ENCODE measurements around the gene ITIH3. TPM values are rescaled to one million over a fixed set of nuclear protein-coding genes. Genes with fewer than 3 reads are reported as not detected.

Gene ITIH3
- total and polyA plus RNA-seq, 4 donors = 507 to 1,326 (median 909) TPM

- H3K27ac ChIP-seq (ENCODE audit: low read depth in 1 of 2, low read length in 2 of 2) = peak overlapping the region in 1 of 2 donors; percentile 26
- WGBS = 88% methylated on average over 12 of the region's 12 CpGs
- no peak overlapping the region for H3K9ac ChIP-seq (ENCODE audit: low read depth in 1 of 2, low read length in 2 of 2)
- TF ChIP-seq NR2F2 (IDR thresholded peaks at IDR 0.05) = no peak
- no peak for TF ChIP-seq GABPA (IDR thresholded peaks at IDR 0.05 in 1 of 2, conservative IDR thresholded peaks at IDR 0.05 in 1 of 2)
- TF ChIP-seq YY1 (IDR thresholded peaks at IDR 0.05) = no peak
- no peak for TF ChIP-seq HNF4G (IDR thresholded peaks at IDR 0.05)
- no peak for TF ChIP-seq FOXA1 (IDR thresholded peaks at IDR 0.05)
- DNase-seq (ENCODE audit: low spot score) = peak; percentile 31
- H3K9me3 ChIP-seq (ENCODE audit: control insufficient read depth in 4 of 4, low read length in 3 of 4) = no peaks in the 10 kb centered on the region
- peaks cover 17 to 86% (median 76%) of the 10 kb centered on the region in 4 donors for H3K4me1 ChIP-seq (ENCODE audit: control insufficient read depth in 4 of 4, insufficient read depth in 4 of 4, low read length in 3 of 4)
- H3K4me3 ChIP-seq (ENCODE audit: low read depth in 1 of 3, low read length in 3 of 3) = no peak overlapping the region
- H3K36me3 ChIP-seq (ENCODE audit: control insufficient read depth in 4 of 4, insufficient read depth in 3 of 4, low read depth in 1 of 4, low read length in 3 of 4) = peaks cover 11 to 46% (median 27%) of the 10 kb centered on the region in 4 donors
- H3K27me3 ChIP-seq (ENCODE audit: control insufficient read depth in 4 of 4, insufficient read depth in 4 of 4, low read length in 3 of 4) = no peaks in the 10 kb centered on the region
Observed at GRCh38 chr3:52782412-52783210, 12.0 kb upstream of the ITIH3 start.

DNA sequence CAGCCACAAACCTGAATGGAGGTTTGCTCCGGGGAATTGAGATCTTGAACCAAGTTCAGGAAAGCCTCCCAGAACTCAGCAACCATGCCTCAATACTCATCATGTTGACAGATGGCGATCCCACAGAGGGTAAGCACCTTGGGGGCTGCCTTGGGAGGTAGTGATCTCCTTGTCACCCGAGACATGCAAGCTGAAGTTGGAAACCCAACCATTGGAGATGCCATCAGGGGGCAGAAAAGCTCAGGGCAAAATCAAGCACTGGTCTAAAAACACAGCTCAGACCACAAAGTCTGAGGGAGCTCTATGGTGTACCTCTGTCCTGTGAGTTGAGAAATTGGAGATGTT lies 11.4 kb upstream of the ITIH3 start:
- Histone ChIP-seq H3K27me3 (ENCODE audit: control insufficient read depth in 4 of 4, insufficient read depth in 4 of 4, low read length in 3 of 4) (no peaks in the 10 kb centered on the region), H3K36me3 (ENCODE audit: control insufficient read depth in 4 of 4, insufficient read depth in 3 of 4, low read depth in 1 of 4, low read length in 3 of 4) (peaks cover 11 to 49% (median 33%) of the 10 kb centered on the region in 4 donors), H3K9ac (ENCODE audit: low read depth in 1 of 2, low read length in 2 of 2) (no peak overlapping the region), H3K4me1 (ENCODE audit: control insufficient read depth in 4 of 4, insufficient read depth in 4 of 4, low read length in 3 of 4) (peaks cover 17 to 92% (median 81%) of the 10 kb centered on the region in 4 donors), H3K27ac (ENCODE audit: low read depth in 1 of 2, low read length in 2 of 2) (peak overlapping the region in 1 of 2 donors; percentile 5), H3K9me3 (ENCODE audit: control insufficient read depth in 4 of 4, low read length in 3 of 4) (no peaks in the 10 kb centered on the region), H3K4me3 (ENCODE audit: low read depth in 1 of 3, low read length in 3 of 3) (no peak overlapping the region)
- DNase-seq (ENCODE audit: low spot score) = no peak
- TF ChIP-seq RAD21 (IDR thresholded peaks at IDR 0.05) = peak; percentile 18 to 23
- TF ChIP-seq, protein P1, sequence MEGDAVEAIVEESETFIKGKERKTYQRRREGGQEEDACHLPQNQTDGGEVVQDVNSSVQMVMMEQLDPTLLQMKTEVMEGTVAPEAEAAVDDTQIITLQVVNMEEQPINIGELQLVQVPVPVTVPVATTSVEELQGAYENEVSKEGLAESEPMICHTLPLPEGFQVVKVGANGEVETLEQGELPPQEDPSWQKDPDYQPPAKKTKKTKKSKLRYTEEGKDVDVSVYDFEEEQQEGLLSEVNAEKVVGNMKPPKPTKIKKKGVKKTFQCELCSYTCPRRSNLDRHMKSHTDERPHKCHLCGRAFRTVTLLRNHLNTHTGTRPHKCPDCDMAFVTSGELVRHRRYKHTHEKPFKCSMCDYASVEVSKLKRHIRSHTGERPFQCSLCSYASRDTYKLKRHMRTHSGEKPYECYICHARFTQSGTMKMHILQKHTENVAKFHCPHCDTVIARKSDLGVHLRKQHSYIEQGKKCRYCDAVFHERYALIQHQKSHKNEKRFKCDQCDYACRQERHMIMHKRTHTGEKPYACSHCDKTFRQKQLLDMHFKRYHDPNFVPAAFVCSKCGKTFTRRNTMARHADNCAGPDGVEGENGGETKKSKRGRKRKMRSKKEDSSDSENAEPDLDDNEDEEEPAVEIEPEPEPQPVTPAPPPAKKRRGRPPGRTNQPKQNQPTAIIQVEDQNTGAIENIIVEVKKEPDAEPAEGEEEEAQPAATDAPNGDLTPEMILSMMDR (IDR thresholded peaks at IDR 0.05; ENCODE audit: low read depth, low read length, missing input control) = no peak
- WGBS = 92% methylated on average over 3 of the region's 3 CpGs

GRCh38 chr3:52784021-52784621 lies 10.5 kb upstream of the ITIH3 start:
- DNase-seq (ENCODE audit: low spot score) = peak; percentile 32
- TF ChIP-seq RXRA (IDR thresholded peaks at IDR 0.05) (no peak), GABPA (IDR thresholded peaks at IDR 0.05 in 1 of 2, conservative IDR thresholded peaks at IDR 0.05 in 1 of 2) (no peak), NR2F2 (IDR thresholded peaks at IDR 0.05) (no peak), YY1 (IDR thresholded peaks at IDR 0.05) (no peak), FOXA1 (IDR thresholded peaks at IDR 0.05) (no peak), EGR1 (IDR thresholded peaks at IDR 0.05; ENCODE audit: low read depth in 2 of 2) (no peak), SP1 (IDR thresholded peaks at IDR 0.05) (no peak), JUND (IDR thresholded peaks at IDR 0.05) (no peak), ZBTB33 (IDR thresholded peaks at IDR 0.05) (no peak), TAF1 (conservative IDR thresholded peaks at IDR 0.05) (no peak), FOXA2 (IDR thresholded peaks at IDR 0.05) (no peak)
- TF ChIP-seq, protein P2, sequence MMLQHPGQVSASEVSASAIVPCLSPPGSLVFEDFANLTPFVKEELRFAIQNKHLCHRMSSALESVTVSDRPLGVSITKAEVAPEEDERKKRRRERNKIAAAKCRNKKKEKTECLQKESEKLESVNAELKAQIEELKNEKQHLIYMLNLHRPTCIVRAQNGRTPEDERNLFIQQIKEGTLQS (IDR thresholded peaks at IDR 0.05) = no peak
- TF ChIP-seq, protein P3, sequence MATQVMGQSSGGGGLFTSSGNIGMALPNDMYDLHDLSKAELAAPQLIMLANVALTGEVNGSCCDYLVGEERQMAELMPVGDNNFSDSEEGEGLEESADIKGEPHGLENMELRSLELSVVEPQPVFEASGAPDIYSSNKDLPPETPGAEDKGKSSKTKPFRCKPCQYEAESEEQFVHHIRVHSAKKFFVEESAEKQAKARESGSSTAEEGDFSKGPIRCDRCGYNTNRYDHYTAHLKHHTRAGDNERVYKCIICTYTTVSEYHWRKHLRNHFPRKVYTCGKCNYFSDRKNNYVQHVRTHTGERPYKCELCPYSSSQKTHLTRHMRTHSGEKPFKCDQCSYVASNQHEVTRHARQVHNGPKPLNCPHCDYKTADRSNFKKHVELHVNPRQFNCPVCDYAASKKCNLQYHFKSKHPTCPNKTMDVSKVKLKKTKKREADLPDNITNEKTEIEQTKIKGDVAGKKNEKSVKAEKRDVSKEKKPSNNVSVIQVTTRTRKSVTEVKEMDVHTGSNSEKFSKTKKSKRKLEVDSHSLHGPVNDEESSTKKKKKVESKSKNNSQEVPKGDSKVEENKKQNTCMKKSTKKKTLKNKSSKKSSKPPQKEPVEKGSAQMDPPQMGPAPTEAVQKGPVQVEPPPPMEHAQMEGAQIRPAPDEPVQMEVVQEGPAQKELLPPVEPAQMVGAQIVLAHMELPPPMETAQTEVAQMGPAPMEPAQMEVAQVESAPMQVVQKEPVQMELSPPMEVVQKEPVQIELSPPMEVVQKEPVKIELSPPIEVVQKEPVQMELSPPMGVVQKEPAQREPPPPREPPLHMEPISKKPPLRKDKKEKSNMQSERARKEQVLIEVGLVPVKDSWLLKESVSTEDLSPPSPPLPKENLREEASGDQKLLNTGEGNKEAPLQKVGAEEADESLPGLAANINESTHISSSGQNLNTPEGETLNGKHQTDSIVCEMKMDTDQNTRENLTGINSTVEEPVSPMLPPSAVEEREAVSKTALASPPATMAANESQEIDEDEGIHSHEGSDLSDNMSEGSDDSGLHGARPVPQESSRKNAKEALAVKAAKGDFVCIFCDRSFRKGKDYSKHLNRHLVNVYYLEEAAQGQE (IDR thresholded peaks at IDR 0.05) = no peak
- TF ChIP-seq, protein P1 (IDR thresholded peaks at IDR 0.05; ENCODE audit: low read depth, low read length, missing input control) = no peak

More at GRCh38 chr3:52784021-52784621, 10.5 kb upstream of the ITIH3 start:
- H3K4me1 ChIP-seq (ENCODE audit: control insufficient read depth in 4 of 4, insufficient read depth in 4 of 4, low read length in 3 of 4) = peaks cover 17 to 94% (median 84%) of the 10 kb centered on the region in 4 donors
- no peaks in the 10 kb centered on the region for H3K27me3 ChIP-seq (ENCODE audit: control insufficient read depth in 4 of 4, insufficient read depth in 4 of 4, low read length in 3 of 4)
- no peak overlapping the region for H3K27ac ChIP-seq (ENCODE audit: low read depth in 1 of 2, low read length in 2 of 2)
- no peaks in the 10 kb centered on the region for H3K9me3 ChIP-seq (ENCODE audit: control insufficient read depth in 4 of 4, low read length in 3 of 4)
- H3K36me3 ChIP-seq (ENCODE audit: control insufficient read depth in 4 of 4, insufficient read depth in 3 of 4, low read depth in 1 of 4, low read length in 3 of 4) = peaks cover 11 to 49% (median 36%) of the 10 kb centered on the region in 4 donors
- H3K4me3 ChIP-seq (ENCODE audit: low read depth in 1 of 3, low read length in 3 of 3) = no peak overlapping the region
- no peak overlapping the region for H3K9ac ChIP-seq (ENCODE audit: low read depth in 1 of 2, low read length in 2 of 2)
- 84% methylated on average over 18 of the region's 18 CpGs for WGBS
